Heart right ventricle (tissue), 16 donors: ENCODE measurements around the gene MAML2. TPM values are rescaled to one million over a fixed set of nuclear protein-coding genes. Genes with fewer than 3 reads are reported as not detected.
A peak's percentile ranks its signal among the peaks of the same experiment; 100 is the strongest.
"Not testable (repeated sequence)": the region's sequence is repeated elsewhere in the genome, so short reads cannot be mapped to it uniquely, and the experiment has no call there.

Experiments used
- ATAC-seq, 8 donors: fragments of 200-7000 bp; cut with Tn5 transposase; one replicate each; pipeline ENCODE4 v1.9.1; 2020; ENCODE audit warnings: mild to moderate bottlenecking in 8 of 8, moderate library complexity in 8 of 8, moderate number of reproducible peaks in 1 of 8
- DNase-seq, 2 donors: peaks; one replicate each; pipeline ENCODE4 v3.0.0-alpha.2; 2020
- H3K27ac ChIP-seq, 10 donors: fragments of 200-600 bp; sonication (generic) in 2 of 10; one replicate each; pipeline versions ENCODE4 v1.5.0 to v1.8.0; 2020 to 2022; ENCODE audit warnings: mild to moderate bottlenecking in 3 of 10
- H3K27me3 ChIP-seq, 7 donors: fragments of 200-600 bp; one replicate each; pipeline ENCODE4 v1.8.0; 2021 to 2022; ENCODE audit warnings: mild to moderate bottlenecking in 2 of 7
- H3K36me3 ChIP-seq, 9 donors: fragments of 200-600 bp; sonication (generic) in 1 of 9; one replicate each; pipeline versions ENCODE4 v1.5.0 to v1.8.0; 2020 to 2022; ENCODE audit warnings: mild to moderate bottlenecking in 2 of 9
- H3K4me1 ChIP-seq, 9 donors: fragments of 200-600 bp; sonication (generic) in 1 of 9; one replicate each; pipeline versions ENCODE4 v1.5.0 to v1.8.0; 2020 to 2022; ENCODE audit warnings: mild to moderate bottlenecking in 4 of 9
- H3K4me3 ChIP-seq, 10 donors: fragments of 200-600 bp; sonication (generic) in 2 of 10; one replicate each; pipeline versions ENCODE4 v1.5.0 to v1.8.0; 2020 to 2022; ENCODE audit warnings: mild to moderate bottlenecking in 7 of 10, moderate library complexity in 2 of 10
- H3K9me3 ChIP-seq, 11 donors: fragments of 200-600 bp in 10 of 11; sonication (generic) in 2 of 11; one replicate each; pipeline versions ENCODE4 v1.5.0 to v1.8.0; 2013 to 2022; ENCODE audit warnings: mild to moderate bottlenecking in 2 of 11, control low read depth in 1 of 11, moderate library complexity in 1 of 11
- CTCF ChIP-seq, 9 donors: fragments of 200-600 bp; sonication (generic) in 2 of 9; IDR thresholded peaks; one replicate each; pipeline versions ENCODE4 v1.5.0 to v1.8.0; 2021 to 2022; ENCODE audit warnings: antibody characterized with exemption in 9 of 9, mild to moderate bottlenecking in 5 of 9, moderate library complexity in 1 of 9
- WGBS, 2 donors: extraction: QIAGEN DNeasy Blood & Tissue Kit; methylation state at CpG; one replicate each; pipeline ENCODE4 v1.1.7; 2013; ENCODE audit warnings: inconsistent platforms in 1 of 2; 5-methylcytosine and 5-hydroxymethylcytosine counted together
- intact Hi-C, 10 donors: fragments of 100-400 bp; cut with DNase I; formaldehyde crosslinking; loops; one replicate each; pipeline versions ENCODE4 v1.11.1 to v1.14.2; 2022
- polyA plus RNA-seq, 2 donors: library from polyadenylated mRNA; stranded (reverse); fragments of 200-250 nt; gene quantifications; one replicate each; pipeline ENCODE4 v1.2.3, GENCODE V29; 2013
- total RNA-seq, 10 donors: library from RNA; stranded (reverse); fragmentation: NEBNext Ultra II Directional in 3 of 10; extraction: Animal tissue kit (Norgen Biotek cat#: 25700) in 3 of 10; gene quantifications; one replicate each; pipeline versions ENCODE4 v1.2.1 to v1.2.4, GENCODE V29; 2021 to 2023
- donor health status: Arrhythmogenic right ventricular cardiomyopathy.
- donor health status: ischemic (EF 13 %, LVEDD 7.1; RV severe dilation, severe dysfunction).
- donor health status: healthy with polysubstance abuse.
- donor health status: DM: no; HTN: yes; CAD: no.
- donor health status: DM: no; HTN: no; CAD: no.
- donor health status: ischemic (EF 25% LVEDD 6.9; RV normal size, moderate dysfunction).
- donor health status: ischemic (EF 25% LVEDD 5.7; RV mildly dilated, moderate dysfunction).
- donor health status: healthy.
- donor health status: DM: yes; HTN: yes; CAD: no.
- donor health status: Ischemic cardiomyopathy.
- donor health status: ischemic (EF 35%, LVEDD 5.7; RV mildly dilated, moderate dysfunction).
- donor health status: nonischemic (EF 11% LVEDD 7.7; RV severe dilation, severe dysfunction).
- donor health status: DM: yes; HTN: yes; CAD: no.
- donor health status: PGD.
- donor health status: ischemic (EF 29% LVEDD 5.4; RV normal size, mild dysfunction).
- donor health status: nonischemic (EF 23%, LVEDD 6.1; RV moderate dilation, normal function).

MAML2 gene
- total and polyA plus RNA-seq, 12 donors, result 1.3 to 6.1 (median 4.1) TPM

GRCh38 chr11:96188243-96189006 is 154.6 kb downstream of the MAML2 start:
- intact Hi-C loops, result no loop called here
- DNase-seq, result no peak
- peak in 6 of 8 donors; percentile 23 to 65 (median 48) for ATAC-seq
- no peaks in the 10 kb centered on the region for H3K9me3 ChIP-seq
- TF ChIP-seq CTCF (IDR thresholded peaks at IDR 0.05), result no peak
- H3K4me1 ChIP-seq, result peaks cover 0 to 39% (median 20%) of the 10 kb centered on the region in 9 donors
- H3K36me3 ChIP-seq, result no peaks in the 10 kb centered on the region
- H3K27me3 ChIP-seq, result no peaks in the 10 kb centered on the region
- H3K27ac ChIP-seq, result peak overlapping the region in 7 of 10 donors; percentile 16 to 69 (median 47)
- 34 to 56% methylated on average over 2 of the region's 2 CpGs for WGBS, 2 donors
- H3K4me3 ChIP-seq, result no peak overlapping the region

GRCh38 chr11:96187822-96188221 is 155.2 kb downstream of the MAML2 start:
- H3K36me3 ChIP-seq, result no peaks in the 10 kb centered on the region
- DNase-seq, result peak in 1 of 2 donors; percentile 26
- no peaks in the 10 kb centered on the region for H3K27me3 ChIP-seq
- peak; percentile 14 to 87 (median 72) for ATAC-seq
- 47 to 59% methylated on average over 3 of the region's 3 CpGs for WGBS, 2 donors
- H3K4me3 ChIP-seq, result no peak overlapping the region
- peak overlapping the region in 7 of 10 donors; percentile 16 to 69 (median 47) for H3K27ac ChIP-seq
- TF ChIP-seq CTCF (IDR thresholded peaks at IDR 0.05), result no peak
- intact Hi-C loops, result no loop called here
- H3K4me1 ChIP-seq, result peaks cover 0 to 36% (median 16%) of the 10 kb centered on the region in 9 donors
- no peaks in the 10 kb centered on the region for H3K9me3 ChIP-seq

GRCh38 chr11:96186806-96187205 is 156.2 kb downstream of the MAML2 start:
- intact Hi-C loops, result no loop called here

GRCh38 chr11:96185220-96185768 is 157.7 kb downstream of the MAML2 start:
- 81 to 90% methylated on average over 4 of the region's 4 CpGs for WGBS, 2 donors
- no peaks in the 10 kb centered on the region for H3K36me3 ChIP-seq
- no peak for TF ChIP-seq CTCF (IDR thresholded peaks at IDR 0.05)
- intact Hi-C loops, result no loop called here
- DNase-seq (no peak), ATAC-seq (no peak)
- no peaks in the 10 kb centered on the region for H3K27me3 ChIP-seq
- no peak overlapping the region for H3K4me3 ChIP-seq
- peaks cover 0 to 29% (median 16%) of the 10 kb centered on the region in 9 donors for H3K4me1 ChIP-seq
- H3K27ac ChIP-seq, result no peak overlapping the region
- no peaks in the 10 kb centered on the region for H3K9me3 ChIP-seq

More at GRCh38 chr11:96186806-96187205, 156.2 kb downstream of the MAML2 start:
- H3K9me3 ChIP-seq, result no peaks in the 10 kb centered on the region
- DNase-seq (no peak), ATAC-seq (no peak)
- no peak for TF ChIP-seq CTCF (IDR thresholded peaks at IDR 0.05)
- no peak overlapping the region for H3K27ac ChIP-seq
- 96 to 98% methylated on average over 1 of the region's 1 CpG for WGBS, 2 donors
- H3K27me3 ChIP-seq, result no peaks in the 10 kb centered on the region
- H3K36me3 ChIP-seq, result no peaks in the 10 kb centered on the region
- no peak overlapping the region for H3K4me3 ChIP-seq
- H3K4me1 ChIP-seq, result peaks cover 0 to 36% (median 16%) of the 10 kb centered on the region in 9 donors

GRCh38 chr11:96180937-96181336 is 162.1 kb downstream of the MAML2 start:
- not testable (repeated sequence) for H3K27me3 ChIP-seq, ATAC-seq
- WGBS, 2 donors, result 99% methylated on average over 3 to 4 of the region's 4 CpGs

More at GRCh38 chr11:96180937-96181336, 162.1 kb downstream of the MAML2 start:
- H3K4me3 ChIP-seq, DNase-seq, H3K9me3 ChIP-seq, H3K27ac ChIP-seq, intact Hi-C loops, H3K36me3 ChIP-seq: not testable (repeated sequence)
- H3K4me1 ChIP-seq, result peaks cover 0 to 21% (median 0%) of the 10 kb centered on the region in 9 donors
